B cell (primary cell): ENCODE data around the gene GPR35. TPM values are rescaled to one million over a fixed set of nuclear protein-coding genes. Genes with fewer than 3 reads are reported as not detected.

ENCODE experiments used
- ATAC-seq: fragments of 200-7000 bp; cut with Tn5 transposase; one replicate; pipeline ENCODE4 v1.10.0; 2021; ENCODE audit warnings: low read depth, mild to moderate bottlenecking, moderate number of reproducible peaks, moderate library complexity
- CTCF ChIA-PET: fragments of 350-600 bp; sonication (Branson Sonifier 250); formaldehyde crosslinking; loops from one replicate; lab custom pipeline; 2021; ENCODE audit warnings: antibody characterized with exemption, inconsistent platforms; lab: Charles Lee
- POLR2A ChIA-PET: fragments of 350-600 bp; sonication (Branson Sonifier 250); formaldehyde crosslinking; loops from one replicate; lab custom pipeline; 2021; ENCODE audit warnings: antibody characterized with exemption; lab: Charles Lee
- DNase-seq: peaks from one replicate; pipeline ENCODE4 v3.0.0; 2013
- H2AFZ ChIP-seq: 2 replicates; pipeline ENCODE4 v1.6.1; 2012; ENCODE audit warnings: mild to moderate bottlenecking, low read depth, low read length; ENCODE audit not compliant: insufficient read depth, poor library complexity, severe bottlenecking
- H3K27ac ChIP-seq, 2 donors: 1 replicate in 1 of 2; 2 replicates in 1 of 2; pipeline ENCODE4 v1.5.1; 2012 to 2013; ENCODE audit warnings: low read length in 2 of 2, mild to moderate bottlenecking in 2 of 2, moderate library complexity in 1 of 2
- H3K27me3 ChIP-seq, 4 experiments: fragments of 200-600 bp in 1 of 4; sonication (generic) in 1 of 4; replicated peaks in 1 of 4; 1 replicate in 2 of 4; 2 replicates in 2 of 4; pipeline versions ENCODE4 v1.6.1 to v1.7.0; 2013 to 2016; ENCODE audit warnings: low read length in 3 of 4, mild to moderate bottlenecking in 2 of 4, mixed read lengths in 1 of 4, moderate library complexity in 1 of 4; ENCODE audit not compliant: insufficient read depth in 4 of 4, control insufficient read depth in 3 of 4; ENCODE audit errors: control extremely low read depth in 1 of 4
- H3K36me3 ChIP-seq, 2 experiments: replicated peaks in 1 of 2; 1 replicate in 1 of 2; 2 replicates in 1 of 2; pipeline versions ENCODE4 v1.6.1 to v1.7.1; 2013; ENCODE audit warnings: low read length in 1 of 2; ENCODE audit not compliant: insufficient read depth in 2 of 2, control insufficient read depth in 1 of 2; ENCODE audit errors: control extremely low read depth in 1 of 2, extremely low read depth in 1 of 2
- H3K4me1 ChIP-seq, 2 donors: fragments of 200-600 bp in 1 of 2; sonication (generic) in 1 of 2; 1 replicate in 1 of 2; 2 replicates in 1 of 2; pipeline versions ENCODE4 v1.5.1 to v1.6.1; 2013 to 2017; ENCODE audit warnings: low read length in 2 of 2; ENCODE audit not compliant: control insufficient read depth in 2 of 2, insufficient read depth in 2 of 2
- H3K4me2 ChIP-seq: replicated peaks from 2 replicates; pipeline ENCODE3; 2012; ENCODE audit warnings: mild to moderate bottlenecking, low read depth, low read length; ENCODE audit not compliant: poor library complexity, severe bottlenecking
- H3K4me3 ChIP-seq, 5 experiments: fragments of 200-600 bp in 1 of 5; sonication (generic) in 1 of 5; 1 replicate in 3 of 5; 2 replicates in 2 of 5; pipeline versions ENCODE4 v1.5.1 to v1.7.0; 2011 to 2016; ENCODE audit warnings: low read length in 4 of 5, mild to moderate bottlenecking in 4 of 5, low read depth in 2 of 5, control low read depth in 1 of 5, moderate library complexity in 1 of 5; ENCODE audit not compliant: insufficient read depth in 1 of 5; ENCODE audit errors: control extremely low read depth in 1 of 5, extremely low read depth in 1 of 5
- H3K79me2 ChIP-seq: fragments of 200-600 bp; sonication (generic); one replicate; pipeline ENCODE4 v1.6.0; 2016; ENCODE audit warnings: low read length; ENCODE audit not compliant: control insufficient read depth, insufficient read depth
- H3K9ac ChIP-seq: fragments of 200-600 bp; sonication (generic); 2 replicates; pipeline ENCODE4 v1.6.1; 2017; ENCODE audit warnings: mild to moderate bottlenecking, low read length, moderate library complexity
- H3K9me3 ChIP-seq, 3 donors: one replicate each; pipeline versions ENCODE4 v1.6.1 to v1.7.1; 2013; ENCODE audit warnings: low read length in 2 of 3; ENCODE audit not compliant: control insufficient read depth in 2 of 3, insufficient read depth in 1 of 3; ENCODE audit errors: control extremely low read depth in 1 of 3
- H4K20me1 ChIP-seq: 2 replicates; pipeline ENCODE4 v1.6.0; 2012; ENCODE audit warnings: mild to moderate bottlenecking, low read length; ENCODE audit not compliant: insufficient read depth, control insufficient read depth, poor library complexity, severe bottlenecking
- H3K27ac Mint-ChIP-seq: one replicate; pipeline ENCODE4 v1.8.0; 2021; ENCODE audit warnings: mixed read lengths
- H3K27me3 Mint-ChIP-seq: one replicate; pipeline ENCODE4 v1.8.0; 2021; ENCODE audit warnings: mixed read lengths
- H3K4me1 Mint-ChIP-seq: one replicate; pipeline ENCODE4 v1.8.0; 2021; ENCODE audit warnings: mixed read lengths
- H3K4me3 Mint-ChIP-seq: one replicate; pipeline ENCODE4 v1.8.0; 2021; ENCODE audit warnings: mixed read lengths
- H3K9me3 Mint-ChIP-seq: one replicate; pipeline ENCODE4 v1.8.0; 2022; ENCODE audit warnings: mixed read lengths; ENCODE audit not compliant: insufficient read depth
- CTCF ChIP-seq: fragments of 200-600 bp; IDR thresholded peaks from one replicate; pipeline ENCODE4 v1.8.0; 2022; ENCODE audit warnings: antibody characterized with exemption, mild to moderate bottlenecking
- EZH2 ChIP-seq: IDR thresholded peaks from 2 replicates; pipeline ENCODE4 v1.6.1; 2012; ENCODE audit warnings: borderline replicate concordance, low read depth, mild to moderate bottlenecking, moderate library complexity, low read length; ENCODE audit not compliant: insufficient read depth, poor library complexity, severe bottlenecking
- WGBS: methylation state at CpG from one replicate; pipeline ENCODE4 v1.1.5; 2013; ENCODE audit warnings: missing lambda C conversion rate; ENCODE audit not compliant: insufficient coverage; 5-methylcytosine and 5-hydroxymethylcytosine counted together
- intact Hi-C: fragments of 100-400 bp; cut with micrococcal nuclease; formaldehyde crosslinking; loops from one replicate; pipeline ENCODE4 v1.10.0; 2022
- polyA plus RNA-seq: library from polyadenylated mRNA; depleted of rRNA; stranded (reverse); fragments of >200 nt; gene quantifications from 2 replicates; pipeline ENCODE4 v1.2.3, GENCODE V29; 2012
- total RNA-seq, 2 donors: library from RNA; stranded (reverse); fragments of 120-200 nt in 1 of 2; gene quantifications; 1 replicate in 1 of 2; 2 replicates in 1 of 2; pipeline versions ENCODE4 v1.2.3 to v1.2.4, GENCODE V29; 2013 to 2022

The GPR35 gene
- total and polyA plus RNA-seq, 2 donors (not counting 1 experiment from before 2014, with no cell fraction given): 1.8 to 9.6 TPM

- H3K27me3 Mint-ChIP-seq: peaks cover 19% of the 10 kb centered on the region
- no peak overlapping the region for H3K4me3 Mint-ChIP-seq
- H3K27ac ChIP-seq: no peak overlapping the region
- intact Hi-C loops: no loop called here
- H3K4me1 ChIP-seq: no peaks in the 10 kb centered on the region
- CTCF ChIA-PET: no interaction called here
- 63% methylated on average over 8 of the region's 8 CpGs for WGBS
- no peak for ATAC-seq
- H3K79me2 ChIP-seq: no peaks in the 10 kb centered on the region
- H2AFZ ChIP-seq: no peak overlapping the region
- no peak for DNase-seq
- H3K36me3 ChIP-seq: no peaks in the 10 kb centered on the region
- H3K4me3 ChIP-seq: no peak overlapping the region
- no peak overlapping the region for H3K4me2 ChIP-seq
- no peak overlapping the region for H3K27ac Mint-ChIP-seq
- H3K4me1 Mint-ChIP-seq: no peaks in the 10 kb centered on the region
- H3K27me3 ChIP-seq: peaks cover 0 to 28% (median 5%) of the 10 kb centered on the region in 4 experiments
- POLR2A ChIA-PET: no interaction called here
- H3K9me3 ChIP-seq: peaks cover 0 to 13% (median 0%) of the 10 kb centered on the region in 3 donors
- no peak overlapping the region for H3K9ac ChIP-seq
- H3K9me3 Mint-ChIP-seq: no peaks in the 10 kb centered on the region
- no peaks in the 10 kb centered on the region for H4K20me1 ChIP-seq
- no peak for TF ChIP-seq EZH2
- no peak for TF ChIP-seq CTCF
These were observed 19.6 kb downstream of the GPR35 start for GRCh38 chr2:240644859-240645301.

DNA sequence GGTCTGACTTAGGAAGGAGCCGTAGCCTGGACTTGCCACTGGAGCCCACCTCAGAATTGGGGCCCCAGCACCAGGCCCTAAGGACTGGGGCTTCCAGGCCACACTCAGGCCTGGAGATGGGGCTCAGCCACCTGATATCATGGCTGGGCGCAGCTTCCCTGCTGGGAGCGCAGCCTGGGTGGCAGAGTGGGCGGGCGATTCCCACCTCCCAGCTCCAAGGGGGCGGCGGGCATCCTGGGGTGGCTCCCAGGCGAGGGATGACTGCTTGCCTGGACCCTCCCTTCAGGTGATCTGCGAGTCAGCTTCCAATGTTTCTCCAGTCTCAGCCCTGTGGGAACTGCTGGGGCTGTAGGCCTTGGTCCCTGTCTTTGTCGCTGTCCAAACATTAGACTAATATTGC, 20.1 kb downstream of the GPR35 start:
- intact Hi-C loops: no loop called here
- H3K27me3 Mint-ChIP-seq: peaks cover 22% of the 10 kb centered on the region
- Histone ChIP-seq H3K9me3 (peaks cover 0 to 13% (median 0%) of the 10 kb centered on the region in 3 donors), H4K20me1 (no peaks in the 10 kb centered on the region), H3K36me3 (no peaks in the 10 kb centered on the region), H3K4me2 (no peak overlapping the region), H3K79me2 (no peaks in the 10 kb centered on the region), H3K4me1 (no peaks in the 10 kb centered on the region), H2AFZ (no peak overlapping the region), H3K27me3 (peaks cover 0 to 29% (median 5%) of the 10 kb centered on the region in 4 experiments), H3K27ac (no peak overlapping the region), H3K9ac (no peak overlapping the region), H3K4me3 (no peak overlapping the region)
- TF ChIP-seq CTCF (no peak), EZH2 (no peak)
- no peaks in the 10 kb centered on the region for H3K9me3 Mint-ChIP-seq
- POLR2A ChIA-PET: no interaction called here
- no peak overlapping the region for H3K27ac Mint-ChIP-seq
- H3K4me1 Mint-ChIP-seq: no peaks in the 10 kb centered on the region
- no peak overlapping the region for H3K4me3 Mint-ChIP-seq
- CTCF ChIA-PET: no interaction called here
- DNase-seq: no peak
- 90% methylated on average over 10 of the region's 10 CpGs for WGBS
- ATAC-seq: no peak
